Brain pericyte (primary cell): ENCODE data around the gene RAB5B.
"Not testable (repeated sequence)": the region's sequence is repeated elsewhere in the genome, so short reads cannot be mapped to it uniquely, and the experiment has no call there.

Source experiments
- DNase-seq: peaks from one replicate; pipeline ENCODE4 v3.0.0-alpha.2; 2012; ENCODE audit warnings: low read depth, low spot score

Gene RAB5B

GRCh38 chr12:55940065-55940732 is 33.7 kb upstream of the RAB5B start:
- peak; percentile 50 for DNase-seq

- DNase-seq, result no peak
These were observed 31.8 kb upstream of the RAB5B start for GRCh38 chr12:55942055-55942454.

- no peak for DNase-seq
These were observed 31.2 kb upstream of the RAB5B start for GRCh38 chr12:55942577-55943136.

- DNase-seq, result no peak
These were observed 27.3 kb upstream of the RAB5B start for GRCh38 chr12:55946553-55946952.

DNA sequence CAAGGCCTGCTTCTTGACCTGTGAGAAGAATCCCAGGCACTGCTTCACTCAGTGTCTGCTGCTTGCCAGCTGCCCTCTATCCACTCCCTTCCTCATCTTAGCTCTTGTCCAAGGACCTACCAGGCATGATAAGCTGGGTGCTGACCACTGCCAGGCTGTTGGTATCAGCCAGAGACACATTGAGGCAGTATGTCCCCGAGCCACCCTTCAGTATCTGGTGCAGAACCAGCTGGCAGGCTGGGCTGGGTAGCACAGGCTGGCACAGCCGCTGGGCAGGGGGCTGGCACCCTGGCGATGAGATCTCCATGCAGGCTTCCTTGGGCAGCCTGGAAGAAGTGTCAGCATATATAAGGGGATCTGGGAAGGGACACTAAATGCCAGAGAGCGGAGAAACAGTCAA is 18.5 kb upstream of the RAB5B start:
- no peak for DNase-seq

- DNase-seq, result no peak
These were observed 17.9 kb upstream of the RAB5B start for GRCh38 chr12:55955800-55956508.

DNA sequence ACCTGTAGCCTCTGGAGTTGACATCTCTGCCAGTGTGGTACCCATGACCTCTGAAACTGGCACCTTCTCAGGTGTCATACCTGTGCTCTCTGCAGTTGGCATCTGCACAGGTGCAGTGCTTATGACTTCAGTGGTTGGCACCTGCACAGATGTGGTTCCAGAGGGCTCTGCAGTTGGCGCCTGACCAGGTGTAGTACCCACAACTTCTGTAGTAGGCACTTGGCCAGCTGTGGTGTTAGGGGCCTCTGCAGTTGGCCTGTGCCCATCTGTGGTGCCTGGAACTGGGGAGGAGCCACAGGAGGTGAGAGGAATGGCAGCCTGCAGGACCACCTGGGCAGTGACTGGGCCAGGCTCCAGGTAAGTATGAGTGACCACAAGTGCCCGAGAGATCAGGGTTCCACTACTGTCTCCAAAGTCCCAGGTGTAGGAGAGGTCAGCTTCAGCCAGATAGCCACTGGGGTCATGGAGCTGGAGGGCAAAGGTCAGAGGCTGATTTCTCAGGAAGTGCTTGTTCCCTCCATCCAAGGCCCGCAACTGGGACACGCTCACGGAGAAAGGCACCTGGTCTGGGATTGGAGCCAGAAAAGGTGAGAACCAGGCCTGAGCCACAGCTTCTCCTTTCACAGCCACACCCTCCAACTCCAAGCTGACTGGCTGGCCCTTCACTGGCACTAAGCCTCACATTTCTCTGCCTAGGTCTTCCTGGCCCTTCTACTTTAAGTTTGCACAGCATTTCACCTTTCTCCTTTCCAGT is 16.6 kb upstream of the RAB5B start:
- no peak for DNase-seq

- DNase-seq, result no peak
These were observed 10.1 kb upstream of the RAB5B start for GRCh38 chr12:55963760-55964159.

GRCh38 chr12:55965240-55965639 is 8.6 kb upstream of the RAB5B start:
- DNase-seq, result no peak

DNA sequence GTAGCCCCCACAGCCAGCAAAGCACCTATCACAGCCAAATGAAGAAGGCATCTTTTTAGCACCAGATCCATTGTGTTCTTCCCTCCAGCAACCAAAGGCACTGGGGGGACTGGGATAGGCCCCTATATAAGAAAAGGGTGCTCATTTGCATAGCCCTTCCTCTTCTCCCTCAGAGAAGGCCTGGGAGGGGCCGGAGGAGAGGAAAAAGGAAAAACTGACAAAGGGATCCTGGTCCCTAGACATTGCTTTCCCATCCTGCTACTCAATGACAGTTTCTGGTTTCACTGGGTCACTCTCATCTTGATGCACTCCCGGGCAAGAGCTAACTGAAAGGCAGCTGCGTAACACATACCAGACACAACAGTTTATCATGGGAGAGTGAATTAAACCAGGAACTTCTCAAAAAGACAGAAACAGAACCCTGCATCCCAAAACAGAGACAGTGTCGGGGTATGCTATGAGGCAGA is 7.9 kb upstream of the RAB5B start, which contains the start of gene PMEL:
TSS of gene PMEL (minus strand) at position 102 of the 467 bp plus-strand sequence. CDS start at position 71, 31 bp downstream.
- DNase-seq, result no peak

GRCh38 chr12:55966408-55967281 is 7.2 kb upstream of the RAB5B start, which contains the start of gene CDK2:
TSS of gene CDK2 (plus strand) at chr12:55966830. CDS start at chr12:55967009, 179 bp downstream.
- no peak for DNase-seq

DNA sequence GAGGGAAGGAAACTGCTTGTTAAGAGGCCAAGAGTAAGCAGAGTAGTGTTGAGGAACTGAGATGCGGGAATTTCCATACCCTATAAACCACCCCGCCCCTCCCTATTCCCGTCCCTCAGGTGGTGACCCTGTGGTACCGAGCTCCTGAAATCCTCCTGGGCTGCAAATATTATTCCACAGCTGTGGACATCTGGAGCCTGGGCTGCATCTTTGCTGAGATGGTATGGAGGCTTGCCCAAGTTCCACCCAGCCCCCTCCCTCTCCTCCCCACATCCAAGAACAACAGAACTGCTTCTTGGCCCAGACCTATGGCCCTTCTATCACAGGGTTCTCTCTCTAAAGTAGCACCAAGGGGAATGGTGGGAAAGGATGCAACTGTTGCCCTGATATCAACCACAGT is 4.5 kb upstream of the RAB5B start:
- no peak for DNase-seq

DNA sequence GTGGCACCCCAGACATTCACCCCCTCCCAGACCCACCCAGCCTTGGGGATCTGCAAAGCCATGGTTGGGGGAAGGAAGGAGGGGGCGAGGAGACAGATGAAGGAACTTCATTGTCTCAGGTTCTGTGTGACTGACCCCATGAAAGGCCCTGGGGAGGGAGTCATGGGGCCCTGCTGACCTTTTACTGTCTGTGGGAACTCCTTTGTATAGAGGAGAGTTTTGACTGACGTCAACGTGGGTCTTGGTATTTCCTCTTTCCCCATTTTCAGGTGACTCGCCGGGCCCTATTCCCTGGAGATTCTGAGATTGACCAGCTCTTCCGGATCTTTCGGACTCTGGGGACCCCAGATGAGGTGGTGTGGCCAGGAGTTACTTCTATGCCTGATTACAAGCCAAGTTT is 3.1 kb upstream of the RAB5B start:
- no peak for DNase-seq

GRCh38 chr12:55972042-55972441 is 1.8 kb upstream of the RAB5B start:
- no peak for DNase-seq

- no peak for DNase-seq
These were observed 1.4 kb upstream of the RAB5B start for GRCh38 chr12:55972456-55972855.

DNA sequence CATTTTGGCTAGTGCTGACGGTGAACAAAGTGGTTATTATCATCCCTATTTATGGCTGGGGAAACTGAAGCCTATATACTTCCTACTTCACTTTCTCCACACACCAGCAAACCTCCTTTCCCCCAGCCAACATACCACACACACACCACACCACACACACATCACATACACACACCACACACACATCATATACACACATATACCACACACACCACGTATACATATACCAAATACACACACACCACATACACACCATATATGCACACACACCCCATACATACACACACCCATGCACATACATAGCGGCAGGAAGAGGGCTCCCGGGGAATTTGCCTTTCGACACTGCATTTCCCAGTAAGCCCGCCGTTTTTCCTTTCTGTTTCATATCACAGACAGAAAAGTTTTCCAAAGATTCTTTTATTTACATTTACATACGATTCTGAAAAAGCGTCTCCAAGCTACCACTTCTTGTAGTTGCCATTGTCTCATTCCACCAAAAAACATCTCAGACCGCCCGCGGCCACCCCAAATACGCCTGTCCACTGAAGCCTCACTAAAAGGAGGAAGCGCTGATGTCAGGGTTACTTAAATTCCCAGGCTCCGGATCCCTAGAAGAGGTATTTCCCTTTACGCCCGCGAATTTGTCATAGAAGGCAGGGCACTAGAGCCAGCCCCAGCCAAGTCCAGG is 823 bp upstream of the RAB5B start:
- no peak for DNase-seq

GRCh38 chr12:55974308-55974730 is 441 bp downstream of the RAB5B start:
- DNase-seq, result no peak

DNA sequence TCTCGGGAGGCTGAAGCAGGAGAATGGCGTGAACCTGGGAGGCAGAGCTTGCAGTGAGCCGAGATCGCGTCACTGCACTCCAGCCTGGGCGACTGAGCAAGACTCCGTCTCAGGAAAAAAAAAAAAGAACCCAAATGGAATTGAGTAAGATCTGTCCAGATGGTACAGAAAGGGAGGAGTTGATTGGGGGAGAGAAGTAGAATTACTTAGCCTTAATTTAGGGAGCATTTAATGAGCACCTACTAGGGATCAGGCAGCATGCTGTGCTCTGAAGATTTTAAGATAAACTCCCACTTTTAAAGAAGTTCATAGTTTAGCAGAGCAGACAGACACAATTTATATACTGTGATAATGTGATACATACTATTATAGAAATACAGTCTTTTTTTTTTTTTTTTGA is 4.5 kb downstream of the RAB5B start:
- DNase-seq, result no peak

DNA sequence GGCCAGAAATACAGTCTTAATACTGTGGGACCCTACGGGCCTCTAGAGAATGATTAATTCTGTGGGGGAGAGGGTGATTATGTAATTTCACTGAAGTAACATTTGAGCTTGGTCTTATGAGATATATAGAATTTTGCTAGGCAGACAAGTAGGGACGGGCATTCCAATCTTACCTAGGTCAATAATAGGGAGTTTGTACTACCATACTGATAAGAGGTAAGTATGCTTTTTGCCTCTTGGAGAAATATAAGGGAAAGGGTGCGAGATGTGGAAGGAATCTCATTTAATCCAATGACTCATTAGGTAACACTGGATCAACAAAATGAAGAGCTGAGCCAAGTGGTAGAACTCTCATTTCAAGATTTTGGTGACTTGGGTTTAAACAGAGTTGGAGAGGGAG is 5.2 kb downstream of the RAB5B start:
- no peak for DNase-seq

DNA sequence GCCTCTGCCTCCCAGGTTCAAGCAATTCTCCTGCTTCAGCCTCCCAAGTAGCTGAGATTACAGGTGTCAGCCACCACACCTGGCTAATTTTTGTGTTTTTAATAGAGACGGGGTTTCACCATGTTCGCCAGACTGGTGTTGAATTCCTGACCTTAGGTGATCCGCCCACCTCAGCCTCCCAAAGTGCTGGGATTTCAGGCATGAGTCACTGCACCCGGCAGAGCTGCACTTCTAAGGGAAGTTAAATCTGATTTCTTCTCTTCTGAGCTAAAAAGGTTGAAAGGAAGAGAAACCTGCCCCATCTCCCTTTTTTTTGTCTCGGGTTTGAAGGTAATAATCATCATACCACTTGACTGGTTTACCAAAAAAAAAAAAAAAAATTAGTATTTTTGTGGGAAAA is 8.0 kb downstream of the RAB5B start:
- not testable (repeated sequence) for DNase-seq
